AG04450 (cell line): ENCODE data around the gene PCDHB9. TPM values are rescaled to one million over a fixed set of nuclear protein-coding genes. Genes with fewer than 3 reads are reported as not detected.
"Not testable (repeated sequence)": the region's sequence is repeated elsewhere in the genome, so short reads cannot be mapped to it uniquely, and the experiment has no call there.

Experiments
- CTCF ChIA-PET: fragments of 300-600, 350-600 bp; formaldehyde crosslinking; extraction: SDS; loops from one replicate; lab custom pipeline; 2022; ENCODE audit warnings: antibody characterized with exemption, inconsistent platforms; lab: Charles Lee
- POLR2A ChIA-PET: fragments of 350-600 bp; formaldehyde crosslinking; extraction: SDS; loops from one replicate; lab custom pipeline; 2021; ENCODE audit warnings: antibody characterized with exemption, inconsistent platforms; lab: Yijun Ruan, JAX
- DNase-seq: peaks from one replicate; pipeline ENCODE4 v3.0.0-alpha.2; 2011; ENCODE audit warnings: low read depth, low spot score
- H3K27ac ChIP-seq: one replicate; pipeline ENCODE4 v1.5.1; 2012; ENCODE audit warnings: low read depth, low read length, control low read depth
- H3K27me3 ChIP-seq: one replicate; pipeline ENCODE4 v1.6.0; 2012; ENCODE audit warnings: low read length; ENCODE audit not compliant: control insufficient read depth, insufficient read depth
- H3K4me3 ChIP-seq: 2 replicates; pipeline ENCODE4 v1.5.1; 2011; ENCODE audit warnings: mild to moderate bottlenecking, low read depth, low read length, control low read depth
- H3K9me3 ChIP-seq: 2 replicates; pipeline ENCODE4 v1.5.1; 2012; ENCODE audit warnings: low read length; ENCODE audit not compliant: control insufficient read depth, insufficient read depth
- polyA plus RNA-seq: library from polyadenylated mRNA; depleted of rRNA; stranded (reverse); fragments of >200 nt; gene quantifications from 2 replicates; pipeline ENCODE4 v1.2.3, GENCODE V29; 2011
- TF ChIP-seq, protein P1 (sequence below): IDR thresholded peaks from 2 replicates; pipeline ENCODE4 v1.5.1; 2011; ENCODE audit warnings: low read depth, low read length, control low read depth, inconsistent platforms

The PCDHB9 gene
- polyA plus RNA-seq, 1 experiment = 0.45 TPM

DNA sequence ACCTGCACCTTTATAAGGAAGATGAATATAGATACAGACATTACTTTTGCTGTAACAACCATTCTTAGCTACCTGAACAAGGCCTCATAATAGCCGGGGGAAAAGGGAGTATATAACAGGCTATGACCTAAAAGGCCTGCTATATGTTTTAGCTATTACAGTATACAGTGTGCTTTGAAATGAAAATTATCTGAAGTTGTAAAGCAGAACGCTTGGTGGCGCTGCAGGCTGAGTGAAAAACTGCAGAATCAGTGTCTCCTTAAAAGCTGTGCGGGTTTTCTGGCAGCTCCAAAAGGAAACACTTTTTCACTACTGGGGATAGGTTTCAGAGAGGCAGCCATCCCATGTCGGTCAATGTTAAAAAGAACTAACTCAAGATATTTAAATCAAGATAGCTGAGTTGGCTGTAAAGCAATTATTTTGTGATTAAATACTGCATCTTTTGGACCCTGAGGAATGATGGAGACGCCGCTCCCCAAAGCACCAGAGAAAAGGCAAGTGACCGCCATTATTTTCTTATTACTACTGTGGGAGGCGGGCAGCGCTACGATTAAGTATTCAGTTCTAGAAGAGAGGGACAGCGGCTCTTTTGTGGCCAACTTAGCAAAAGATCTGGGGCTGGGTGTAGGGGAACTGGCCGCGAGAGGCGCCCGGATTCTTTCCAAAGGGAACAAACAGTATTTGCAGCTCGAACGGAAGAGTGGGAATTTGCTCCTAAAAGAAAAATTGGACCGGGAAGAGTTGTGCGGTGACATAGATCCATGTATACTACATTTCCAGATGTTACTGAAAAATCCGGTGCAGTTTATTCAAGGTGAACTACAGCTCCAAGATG, 31.2 kb upstream of the PCDHB9 start:
- POLR2A ChIA-PET = no interaction called here
- CTCF ChIA-PET = interaction anchor here (0.5 kb wide), 1 partner anchor 91 kb away, joined by 5 read pairs; no protein-coding TSS in a partner anchor
- Histone ChIP-seq H3K27me3 (no peaks in the 10 kb centered on the region), H3K9me3 (peaks cover 43% of the 10 kb centered on the region), H3K4me3 (no peak overlapping the region), H3K27ac (no peak overlapping the region)
- TF ChIP-seq, protein P1, sequence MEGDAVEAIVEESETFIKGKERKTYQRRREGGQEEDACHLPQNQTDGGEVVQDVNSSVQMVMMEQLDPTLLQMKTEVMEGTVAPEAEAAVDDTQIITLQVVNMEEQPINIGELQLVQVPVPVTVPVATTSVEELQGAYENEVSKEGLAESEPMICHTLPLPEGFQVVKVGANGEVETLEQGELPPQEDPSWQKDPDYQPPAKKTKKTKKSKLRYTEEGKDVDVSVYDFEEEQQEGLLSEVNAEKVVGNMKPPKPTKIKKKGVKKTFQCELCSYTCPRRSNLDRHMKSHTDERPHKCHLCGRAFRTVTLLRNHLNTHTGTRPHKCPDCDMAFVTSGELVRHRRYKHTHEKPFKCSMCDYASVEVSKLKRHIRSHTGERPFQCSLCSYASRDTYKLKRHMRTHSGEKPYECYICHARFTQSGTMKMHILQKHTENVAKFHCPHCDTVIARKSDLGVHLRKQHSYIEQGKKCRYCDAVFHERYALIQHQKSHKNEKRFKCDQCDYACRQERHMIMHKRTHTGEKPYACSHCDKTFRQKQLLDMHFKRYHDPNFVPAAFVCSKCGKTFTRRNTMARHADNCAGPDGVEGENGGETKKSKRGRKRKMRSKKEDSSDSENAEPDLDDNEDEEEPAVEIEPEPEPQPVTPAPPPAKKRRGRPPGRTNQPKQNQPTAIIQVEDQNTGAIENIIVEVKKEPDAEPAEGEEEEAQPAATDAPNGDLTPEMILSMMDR = no peak
- DNase-seq = no peak

DNA sequence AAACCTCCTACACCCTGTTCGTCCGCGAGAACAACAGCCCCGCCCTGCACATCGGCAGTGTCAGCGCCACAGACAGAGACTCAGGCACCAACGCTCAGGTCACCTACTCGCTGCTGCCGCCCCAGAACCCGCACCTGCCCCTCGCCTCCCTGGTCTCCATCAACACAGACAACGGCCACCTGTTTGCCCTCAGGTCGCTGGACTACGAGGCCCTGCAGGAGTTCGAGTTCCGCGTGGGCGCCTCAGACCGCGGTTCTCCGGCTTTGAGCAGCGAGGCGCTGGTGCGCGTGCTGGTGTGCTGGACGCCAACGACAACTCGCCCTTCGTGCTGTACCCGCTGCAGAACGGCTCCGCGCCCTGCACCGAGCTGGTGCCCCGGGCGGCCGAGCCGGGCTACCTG, 29.6 kb upstream of the PCDHB9 start:
- POLR2A ChIA-PET, CTCF ChIA-PET: not testable (repeated sequence)

GRCh38 chr5:141157901-141158300, 29.1 kb upstream of the PCDHB9 start:
- H3K27me3 ChIP-seq, POLR2A ChIA-PET, DNase-seq, CTCF ChIA-PET, H3K4me3 ChIP-seq, H3K27ac ChIP-seq: not testable (repeated sequence)
- H3K9me3 ChIP-seq = peaks cover 28% of the 10 kb centered on the region

More for the DNA sequence above, 29.6 kb upstream of the PCDHB9 start:
- H3K27me3 ChIP-seq, DNase-seq, H3K4me3 ChIP-seq, H3K27ac ChIP-seq: not testable (repeated sequence)
- peaks cover 29% of the 10 kb centered on the region for H3K9me3 ChIP-seq

DNA sequence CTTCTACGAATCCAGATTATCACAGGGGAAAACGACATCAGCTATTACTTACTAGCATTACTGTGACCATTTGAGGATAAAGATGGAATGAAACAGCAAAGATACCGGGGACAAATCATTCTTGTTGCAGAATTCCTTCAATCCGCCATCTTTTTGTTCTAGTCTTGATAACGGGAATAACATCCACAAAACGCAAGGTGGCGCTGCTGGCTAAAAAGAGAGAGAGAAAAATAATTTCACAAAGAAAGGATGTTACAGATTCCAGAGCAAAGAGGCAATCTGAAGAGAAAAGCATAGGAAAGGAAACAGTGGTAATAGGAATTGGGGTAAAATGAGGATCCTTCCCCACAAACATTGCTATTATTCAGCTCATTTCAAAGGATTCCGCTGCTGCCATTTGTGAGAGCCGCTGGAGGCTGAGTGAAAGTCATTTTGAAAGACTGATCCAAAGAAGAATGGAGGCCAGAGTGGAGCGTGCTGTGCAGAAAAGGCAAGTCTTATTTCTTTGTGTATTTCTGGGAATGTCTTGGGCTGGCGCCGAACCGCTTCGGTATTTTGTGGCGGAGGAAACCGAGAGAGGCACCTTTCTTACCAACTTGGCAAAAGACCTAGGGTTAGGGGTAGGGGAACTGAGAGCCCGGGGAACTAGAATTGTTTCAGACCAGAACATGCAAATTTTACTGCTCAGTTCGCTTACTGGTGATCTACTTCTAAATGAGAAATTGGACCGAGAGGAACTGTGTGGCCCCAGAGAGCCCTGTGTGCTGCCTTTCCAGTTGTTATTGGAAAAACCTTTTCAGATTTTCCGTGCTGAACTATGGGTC, 14.4 kb upstream of the PCDHB9 start, which contains the start of gene PCDHB7:
PCDHB7 (plus strand) TSS at position 264 of the 824 bp plus-strand sequence; CDS start at position 456, 192 bp downstream.
- TF ChIP-seq, protein P1 = peak; percentile 37; the same call in 1 of the 2 replicates
- no peaks in the 10 kb centered on the region for H3K27me3 ChIP-seq
- H3K27ac ChIP-seq = no peak within 1 kb of the TSS
- no peak for DNase-seq
- no peak within 1 kb of the TSS; the same call in 1 of the 2 replicates for H3K4me3 ChIP-seq
- CTCF ChIA-PET = interaction anchor here (0.7 to 2.2 kb wide), 4 partner anchors 10 to 395 kb away, joined by 3 to 13 read pairs (median 6); partner anchors contain the start of genes PCDHB11 and PCDHB16
- POLR2A ChIA-PET = no interaction called here
- H3K9me3 ChIP-seq = peaks cover 16% of the 10 kb centered on the region

- POLR2A ChIA-PET, H3K4me3 ChIP-seq, CTCF ChIA-PET, DNase-seq, H3K27me3 ChIP-seq, H3K27ac ChIP-seq: not testable (repeated sequence)
- H3K9me3 ChIP-seq = peaks cover 21% of the 10 kb centered on the region
Observed at GRCh38 chr5:141174291-141175104, 12.5 kb upstream of the PCDHB9 start.

DNA sequence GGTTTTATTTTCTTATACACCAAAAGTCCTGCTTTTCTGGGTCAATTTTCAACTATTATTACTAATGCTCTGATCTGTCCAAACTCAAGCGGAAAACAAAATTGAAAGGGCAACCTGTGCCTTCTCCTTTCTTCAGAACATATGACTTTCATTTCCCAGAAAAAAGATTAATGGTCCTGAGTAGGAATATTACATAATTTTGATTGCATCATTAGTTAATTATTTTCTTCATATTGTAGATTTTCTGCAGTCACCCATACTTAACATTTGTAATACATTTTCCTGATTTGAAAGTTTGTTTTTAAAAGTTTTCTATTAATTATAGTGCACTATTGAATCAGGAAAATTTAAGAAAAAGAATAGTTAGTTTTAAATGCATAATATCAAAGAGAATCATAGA, 11.0 kb upstream of the PCDHB9 start:
- H3K4me3 ChIP-seq = no peak overlapping the region
- TF ChIP-seq, protein P1 = no peak
- H3K27ac ChIP-seq = no peak overlapping the region
- H3K27me3 ChIP-seq = no peaks in the 10 kb centered on the region
- POLR2A ChIA-PET = no interaction called here
- no peak for DNase-seq
- CTCF ChIA-PET = no interaction called here
- H3K9me3 ChIP-seq = peaks cover 26% of the 10 kb centered on the region

- peaks cover 26% of the 10 kb centered on the region for H3K9me3 ChIP-seq
- POLR2A ChIA-PET, H3K4me3 ChIP-seq, DNase-seq, H3K27me3 ChIP-seq, H3K27ac ChIP-seq: not testable (repeated sequence)
- CTCF ChIA-PET = interaction anchor here (1.4 kb wide), 1 partner anchor 386 kb away, joined by 5 read pairs; no protein-coding TSS in a partner anchor
Observed at GRCh38 chr5:141177577-141178191, 9.3 kb upstream of the PCDHB9 start, which contains the start of gene PCDHB8. PCDHB8 (plus strand) TSS chr5:141177790; CDS start chr5:141178035, 245 bp downstream.

DNA sequence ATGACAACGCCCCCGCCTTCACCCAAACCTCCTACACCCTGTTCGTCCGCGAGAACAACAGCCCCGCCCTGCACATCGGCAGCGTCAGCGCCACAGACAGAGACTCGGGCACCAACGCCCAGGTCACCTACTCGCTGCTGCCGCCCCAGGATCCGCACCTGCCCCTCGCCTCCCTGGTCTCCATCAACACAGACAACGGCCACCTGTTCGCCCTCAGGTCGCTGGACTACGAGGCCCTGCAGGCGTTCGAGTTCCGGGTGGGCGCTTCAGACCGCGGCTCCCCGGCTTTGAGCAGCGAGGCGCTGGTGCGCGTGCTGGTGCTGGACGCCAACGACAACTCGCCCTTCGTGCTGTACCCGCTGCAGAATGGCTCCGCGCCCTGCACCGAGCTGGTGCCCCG, 7.6 kb upstream of the PCDHB9 start:
- DNase-seq, H3K27ac ChIP-seq, CTCF ChIA-PET, POLR2A ChIA-PET, H3K27me3 ChIP-seq, H3K4me3 ChIP-seq: not testable (repeated sequence)
- peaks cover 25% of the 10 kb centered on the region for H3K9me3 ChIP-seq
